Esophagus muscularis mucosa (tissue), 4 donors: ENCODE measurements around the gene PHF2. TPM values are rescaled to one million over a fixed set of nuclear protein-coding genes. Genes with fewer than 3 reads are reported as not detected.

ENCODE experiments used
- DNase-seq: peaks from one replicate; pipeline ENCODE4 v3.0.0-alpha.2; 2017; ENCODE audit errors: extremely low spot score
- H3K27ac ChIP-seq, 4 donors: fragments of 200-600 bp; sonication (generic); replicated peaks in 1 of 4; 1 replicate in 3 of 4; 2 replicates in 1 of 4; pipeline ENCODE4 v1.5.1; 2016 to 2019; ENCODE audit warnings: mild to moderate bottlenecking in 1 of 4
- H3K27me3 ChIP-seq, 4 donors: fragments of 200-600 bp; sonication (generic); one replicate each; pipeline versions ENCODE4 v1.5.1 to v1.6.0; 2016 to 2019
- H3K36me3 ChIP-seq, 4 donors: fragments of 200-600 bp; sonication (generic); one replicate each; pipeline ENCODE4 v1.5.1; 2016 to 2019
- H3K4me1 ChIP-seq, 4 donors: fragments of 200-600 bp; sonication (generic); one replicate each; pipeline ENCODE4 v1.5.1; 2016 to 2019
- H3K4me3 ChIP-seq, 4 donors: fragments of 200-600 bp; sonication (generic); 1 replicate in 2 of 4; 2 replicates in 2 of 4; pipeline ENCODE4 v1.5.1; 2016 to 2019; ENCODE audit warnings: mild to moderate bottlenecking in 4 of 4, moderate library complexity in 1 of 4
- H3K9me3 ChIP-seq, 4 donors: fragments of 200-600 bp; sonication (generic); 1 replicate in 3 of 4; 2 replicates in 1 of 4; pipeline ENCODE4 v1.5.1; 2016 to 2019
- EP300 ChIP-seq: sonication (generic); formaldehyde crosslinking; IDR thresholded peaks from one replicate; pipeline ENCODE4 v1.6.1; 2017; ENCODE audit warnings: antibody characterized with exemption
- POLR2A ChIP-seq: fragments of 450-650 bp; IDR thresholded peaks from one replicate; pipeline ENCODE4 v1.6.1; 2017; ENCODE audit warnings: antibody characterized with exemption, moderate library complexity, mild to moderate bottlenecking, low read depth
- POLR2AphosphoS5 ChIP-seq, 2 donors: sonication (generic); formaldehyde crosslinking; IDR thresholded peaks; one replicate each; pipeline ENCODE4 v1.6.1; 2017; ENCODE audit warnings: antibody characterized with exemption in 2 of 2
- WGBS: methylation state at CpG from one replicate; pipeline ENCODE4 v1.1.5; 2018; 5-methylcytosine and 5-hydroxymethylcytosine counted together
- intact Hi-C: fragments of 100-400 bp; cut with DNase I; formaldehyde crosslinking; loops from one replicate; pipeline ENCODE4 v1.15.1; 2023
- total RNA-seq, 4 donors: library from RNA; depleted of rRNA; stranded (reverse); fragments of >200 nt; gene quantifications; one replicate each; pipeline versions ENCODE4 v1.1.0 to v1.2.1, GENCODE V29; 2016
- TF ChIP-seq, protein P1 (sequence below), 3 experiments: fragments of 200-600 bp in 2 of 3; fragments of 450-650 bp in 1 of 3; sonication (generic) in 2 of 3; IDR thresholded peaks; one replicate each; pipeline ENCODE4 v1.5.1; 2017 to 2019; ENCODE audit warnings: antibody characterized with exemption in 3 of 3, mild to moderate bottlenecking in 2 of 3, moderate library complexity in 1 of 3

The PHF2 gene
- total RNA-seq, 4 donors from 2014 or later = 35.7 to 53.5 (median 43.2) TPM

DNA sequence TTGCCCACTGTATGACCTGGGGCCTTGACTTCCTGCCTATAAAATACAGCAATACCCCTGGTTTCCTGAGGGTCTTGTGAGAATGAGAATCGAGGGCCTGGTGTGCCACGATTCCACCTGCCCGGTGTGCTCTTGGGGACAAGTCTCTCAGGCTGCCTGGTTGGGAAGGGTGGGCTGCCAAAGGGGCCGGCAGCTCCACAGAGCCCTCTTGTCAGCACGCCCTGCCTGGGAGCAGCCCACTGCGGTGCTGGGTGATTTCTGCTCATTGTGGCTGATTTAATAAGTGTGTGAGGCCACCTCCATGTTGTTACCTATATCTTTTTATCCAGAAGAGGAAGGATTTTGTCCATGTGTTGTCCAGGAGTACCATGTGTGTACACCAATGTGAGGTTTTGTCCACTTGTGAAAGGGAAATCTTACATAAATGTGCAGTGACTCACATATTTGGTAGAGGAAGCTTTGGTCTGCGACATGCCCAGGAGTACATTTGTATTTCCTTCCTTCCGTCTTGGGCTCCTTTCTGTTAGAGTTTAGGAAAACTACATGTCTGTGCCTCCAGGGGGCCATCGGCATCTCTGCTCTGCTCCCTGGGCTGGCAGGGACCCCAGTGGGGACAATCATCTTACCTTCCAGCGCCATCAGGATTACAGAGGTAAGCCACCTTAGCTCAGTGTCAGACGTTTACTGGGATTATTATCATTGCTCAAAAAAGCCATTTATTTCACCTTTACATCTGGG lies 108.6 kb downstream of the PHF2 start:
- intact Hi-C loops = loop anchor here (5.0 kb wide), 1 partner anchor 527 kb away; no protein-coding TSS in a partner anchor
- Histone ChIP-seq H3K9me3 (peaks cover 0 to 14% (median 7%) of the 10 kb centered on the region in 4 donors), H3K4me3 (no peak overlapping the region), H3K27ac (no peak overlapping the region), H3K36me3 (peaks cover 0 to under 1% (median 0%) of the 10 kb centered on the region in 4 donors), H3K27me3 (peaks cover 0 to 19% (median 0%) of the 10 kb centered on the region in 4 donors), H3K4me1 (peaks cover 0 to 8% (median 5%) of the 10 kb centered on the region in 4 donors)
- WGBS = 57% methylated on average over 5 of the region's 11 CpGs
- no peak for TF ChIP-seq POLR2AphosphoS5 (IDR thresholded peaks at IDR 0.05)
- TF ChIP-seq EP300 = no peak
- no peak for TF ChIP-seq POLR2A
- TF ChIP-seq, protein P1, sequence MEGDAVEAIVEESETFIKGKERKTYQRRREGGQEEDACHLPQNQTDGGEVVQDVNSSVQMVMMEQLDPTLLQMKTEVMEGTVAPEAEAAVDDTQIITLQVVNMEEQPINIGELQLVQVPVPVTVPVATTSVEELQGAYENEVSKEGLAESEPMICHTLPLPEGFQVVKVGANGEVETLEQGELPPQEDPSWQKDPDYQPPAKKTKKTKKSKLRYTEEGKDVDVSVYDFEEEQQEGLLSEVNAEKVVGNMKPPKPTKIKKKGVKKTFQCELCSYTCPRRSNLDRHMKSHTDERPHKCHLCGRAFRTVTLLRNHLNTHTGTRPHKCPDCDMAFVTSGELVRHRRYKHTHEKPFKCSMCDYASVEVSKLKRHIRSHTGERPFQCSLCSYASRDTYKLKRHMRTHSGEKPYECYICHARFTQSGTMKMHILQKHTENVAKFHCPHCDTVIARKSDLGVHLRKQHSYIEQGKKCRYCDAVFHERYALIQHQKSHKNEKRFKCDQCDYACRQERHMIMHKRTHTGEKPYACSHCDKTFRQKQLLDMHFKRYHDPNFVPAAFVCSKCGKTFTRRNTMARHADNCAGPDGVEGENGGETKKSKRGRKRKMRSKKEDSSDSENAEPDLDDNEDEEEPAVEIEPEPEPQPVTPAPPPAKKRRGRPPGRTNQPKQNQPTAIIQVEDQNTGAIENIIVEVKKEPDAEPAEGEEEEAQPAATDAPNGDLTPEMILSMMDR (IDR thresholded peaks at IDR 0.05) = no peak
- DNase-seq = peak; percentile 68

DNA sequence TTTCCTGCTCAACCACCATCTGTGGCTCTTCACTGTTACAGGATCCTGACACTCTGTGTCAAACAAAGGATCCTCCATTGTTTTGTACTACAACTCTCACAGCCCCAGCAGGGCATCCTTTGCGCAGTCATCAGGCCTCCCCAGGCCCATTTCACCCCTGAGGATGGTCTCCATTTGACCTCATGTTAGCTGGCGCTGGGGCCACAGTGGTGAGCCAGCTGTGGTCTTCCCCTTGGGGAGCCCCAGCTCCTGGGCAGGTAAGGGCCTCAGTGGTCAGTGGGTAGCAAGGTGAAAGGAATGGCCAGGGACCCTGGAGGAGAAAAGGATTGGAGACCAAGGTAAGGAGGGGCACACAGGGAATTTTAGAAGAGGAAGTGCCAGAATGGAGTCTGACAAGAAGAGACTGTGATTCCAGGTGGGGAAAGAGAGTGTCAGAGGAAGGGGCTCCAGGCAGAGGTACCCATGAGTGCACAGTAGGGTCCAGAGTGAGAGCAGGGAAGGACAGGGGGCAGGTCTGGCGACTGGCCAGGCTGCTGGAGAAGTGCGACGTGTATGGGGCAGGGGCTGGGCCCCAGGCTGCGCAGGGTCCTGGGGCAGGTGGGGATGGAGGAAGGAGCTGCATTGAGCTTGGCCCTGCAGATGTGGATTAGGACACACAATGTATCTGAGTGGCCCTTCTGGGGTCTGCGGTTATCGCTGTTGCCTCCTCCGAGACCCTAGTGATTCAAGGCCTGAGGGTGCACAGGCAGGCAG lies 109.9 kb downstream of the PHF2 start:
- Histone ChIP-seq H3K36me3 (no peaks in the 10 kb centered on the region), H3K4me1 (peaks cover 0 to 8% (median 5%) of the 10 kb centered on the region in 4 donors), H3K27ac (no peak overlapping the region), H3K27me3 (peaks cover 0 to 19% (median 0%) of the 10 kb centered on the region in 4 donors), H3K4me3 (no peak overlapping the region), H3K9me3 (peaks cover 0 to 25% (median 15%) of the 10 kb centered on the region in 4 donors)
- intact Hi-C loops = no loop called here
- no peak for DNase-seq
- TF ChIP-seq POLR2A = no peak
- TF ChIP-seq EP300 = no peak
- TF ChIP-seq, protein P1 (IDR thresholded peaks at IDR 0.05) = no peak
- no peak for TF ChIP-seq POLR2AphosphoS5 (IDR thresholded peaks at IDR 0.05)
- WGBS = 90% methylated on average over 6 of the region's 9 CpGs

DNA sequence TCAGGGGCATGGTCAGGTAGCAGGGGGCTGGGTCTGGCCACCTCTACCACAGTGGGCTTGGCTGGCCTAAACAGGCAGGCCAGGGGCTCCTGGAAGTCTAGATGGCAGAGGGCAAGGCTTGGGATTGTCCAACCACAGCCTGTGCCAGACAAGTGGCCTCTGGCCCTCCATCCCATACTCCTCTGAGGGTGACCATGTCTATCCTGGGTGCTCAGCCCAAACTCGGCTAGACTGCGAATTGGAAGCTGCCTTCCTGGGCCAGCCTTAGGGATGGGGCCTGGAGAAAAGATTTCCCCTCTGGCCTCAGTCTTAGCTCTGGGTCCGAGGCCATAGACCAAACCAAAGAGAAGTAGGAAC lies 110.5 kb downstream of the PHF2 start:
- peaks cover 0 to 31% (median 20%) of the 10 kb centered on the region in 4 donors for H3K9me3 ChIP-seq
- intact Hi-C loops = no loop called here
- H3K27me3 ChIP-seq = peaks cover 0 to 15% (median 0%) of the 10 kb centered on the region in 4 donors
- no peak overlapping the region for H3K27ac ChIP-seq
- H3K4me1 ChIP-seq = peaks cover 0 to 7% (median 4%) of the 10 kb centered on the region in 4 donors
- WGBS = no CpG with 5 or more reads among the region's 3 CpGs
- no peak for TF ChIP-seq POLR2A
- TF ChIP-seq, protein P1 (IDR thresholded peaks at IDR 0.05) = no peak
- TF ChIP-seq EP300 = no peak
- no peak overlapping the region for H3K4me3 ChIP-seq
- H3K36me3 ChIP-seq = no peaks in the 10 kb centered on the region
- DNase-seq = peak; percentile 90

DNA sequence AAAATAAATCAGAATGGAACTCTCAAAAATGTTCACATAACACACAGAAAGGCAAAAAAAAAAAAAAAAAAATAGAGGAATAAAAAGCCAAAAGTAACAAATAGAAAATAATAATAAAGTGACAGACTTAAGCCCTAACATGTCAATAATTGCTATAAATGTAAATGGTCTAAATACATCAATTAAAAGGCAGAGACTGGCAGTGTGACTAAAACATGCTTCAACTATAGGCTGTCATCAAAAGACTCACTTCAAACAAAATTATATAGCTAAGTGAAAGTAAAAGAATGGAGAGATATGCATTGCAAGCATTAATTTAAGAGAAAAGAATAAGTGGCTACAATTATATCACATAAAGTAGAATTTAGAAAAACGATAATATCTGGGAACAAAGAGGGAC lies 114.2 kb downstream of the PHF2 start:
- 87% methylated on average over 1 of the region's 1 CpG for WGBS
- no peak overlapping the region for H3K4me3 ChIP-seq
- H3K4me1 ChIP-seq = no peaks in the 10 kb centered on the region
- no peak for DNase-seq
- H3K27me3 ChIP-seq = no peaks in the 10 kb centered on the region
- no peak for TF ChIP-seq POLR2AphosphoS5 (IDR thresholded peaks at IDR 0.05)
- no peak for TF ChIP-seq POLR2A
- TF ChIP-seq, protein P1 (IDR thresholded peaks at IDR 0.05) = no peak
- no peak for TF ChIP-seq EP300
- H3K27ac ChIP-seq = no peak overlapping the region
- no peaks in the 10 kb centered on the region for H3K36me3 ChIP-seq
- intact Hi-C loops = no loop called here
- peaks cover 0 to 38% (median 20%) of the 10 kb centered on the region in 4 donors for H3K9me3 ChIP-seq
